ENCODE data around the gene MOXD1. TPM values are rescaled to one million over a fixed set of nuclear protein-coding genes. Genes with fewer than 3 reads are reported as not detected.

MOXD1 gene
- polyA plus RNA-seq, 1 of the 3 experiments (the other 2 are of a cell fraction) = 252 TPM

- no peak for DNase-seq
- no peaks in the 10 kb centered on the region for H3F3A ChIP-seq (replicated peaks; ENCODE audit: insufficient read depth)
- no peak for TF ChIP-seq YY1 (IDR thresholded peaks at IDR 0.05; ENCODE audit: low read depth)
- no peak for TF ChIP-seq USF1 (IDR thresholded peaks at IDR 0.05; ENCODE audit: borderline replicate concordance, low read depth)
- TF ChIP-seq RCOR1 (IDR thresholded peaks at IDR 0.05; ENCODE audit: low read length) = no peak
- H3K36me3 ChIP-seq (replicated peaks in 1 of 2; ENCODE audit: control insufficient read depth in 1 of 2, insufficient read depth in 2 of 2, low read length in 1 of 2) = no peaks in the 10 kb centered on the region
- no peaks in the 10 kb centered on the region for H3K79me2 ChIP-seq (ENCODE audit: insufficient read depth)
- H3K4me3 ChIP-seq (ENCODE audit: low read depth in 2 of 2, low read length in 1 of 2) = no peak overlapping the region
- no peak overlapping the region for H3K4me2 ChIP-seq
- no peaks in the 10 kb centered on the region for H3K9me2 ChIP-seq
- 29% methylated on average over 1 of the region's 1 CpG for WGBS (ENCODE audit: low lambda C conversion rate)
- H3K9me3 ChIP-seq = no peaks in the 10 kb centered on the region
- ChIA-PET POLR2A (no interaction called here), CTCF (interaction anchor here (1.0 to 1.8 kb wide), 2 partner anchors 22 to 227 kb away, joined by 3 to 14 read pairs; no protein-coding TSS in a partner anchor)
- no peaks in the 10 kb centered on the region for H4K20me1 ChIP-seq (ENCODE audit: insufficient read depth)
- no peak overlapping the region for H3K27ac ChIP-seq (ENCODE audit: low read depth in 2 of 2, low read length in 1 of 2)
- no peak overlapping the region for H2AFZ ChIP-seq (ENCODE audit: low read depth)
- no peak overlapping the region for H3K9ac ChIP-seq
- H3K27me3 ChIP-seq (ENCODE audit: insufficient read depth) = peaks cover 7% of the 10 kb centered on the region; the same call in 1 of the 2 replicates
- no peaks in the 10 kb centered on the region for H3K4me1 ChIP-seq (ENCODE audit: control insufficient read depth in 1 of 2, insufficient read depth in 2 of 2, low read depth in 1 of 2, low read length in 1 of 2)
These were observed 143.7 kb downstream of the MOXD1 start for GRCh38 chr6:132257561-132257960.

- no peak for DNase-seq
- Histone ChIP-seq H3K9ac (no peak overlapping the region), H3K4me1 (ENCODE audit: control insufficient read depth in 1 of 2, insufficient read depth in 2 of 2, low read depth in 1 of 2, low read length in 1 of 2) (no peaks in the 10 kb centered on the region), H3K9me3 (no peaks in the 10 kb centered on the region), H3K27ac (ENCODE audit: low read depth in 2 of 2, low read length in 1 of 2) (no peak overlapping the region), H3K79me2 (ENCODE audit: insufficient read depth) (no peaks in the 10 kb centered on the region), H2AFZ (ENCODE audit: low read depth) (no peak overlapping the region), H3K9me2 (no peaks in the 10 kb centered on the region), H3K4me3 (ENCODE audit: low read depth in 2 of 2, low read length in 1 of 2) (no peak overlapping the region), H3F3A (replicated peaks; ENCODE audit: insufficient read depth) (no peaks in the 10 kb centered on the region), H4K20me1 (ENCODE audit: insufficient read depth) (no peaks in the 10 kb centered on the region), H3K27me3 (ENCODE audit: insufficient read depth) (peaks cover 7% of the 10 kb centered on the region; the same call in 1 of the 2 replicates), H3K36me3 (replicated peaks in 1 of 2; ENCODE audit: control insufficient read depth in 1 of 2, insufficient read depth in 2 of 2, low read length in 1 of 2) (no peaks in the 10 kb centered on the region), H3K4me2 (no peak overlapping the region)
- ChIA-PET CTCF (no interaction called here), POLR2A (no interaction called here)
- WGBS (ENCODE audit: low lambda C conversion rate) = 11% methylated on average over 1 of the region's 1 CpG
- TF ChIP-seq NFIC (IDR thresholded peaks at IDR 0.05; ENCODE audit: borderline replicate concordance) (no peak), MXI1 (IDR thresholded peaks at IDR 0.05; ENCODE audit: low read depth, low read length) (no peak), SIN3A (IDR thresholded peaks at IDR 0.05; ENCODE audit: borderline replicate concordance, low read depth, low read length) (no peak), MAX (IDR thresholded peaks at IDR 0.05; ENCODE audit: low read depth) (no peak), RFX5 (IDR thresholded peaks at IDR 0.05; ENCODE audit: low read length) (no peak), TAF1 (IDR thresholded peaks at IDR 0.05; ENCODE audit: borderline replicate concordance, low read depth, low read length) (no peak), USF1 (IDR thresholded peaks at IDR 0.05; ENCODE audit: borderline replicate concordance, low read depth) (no peak), JUND (IDR thresholded peaks at IDR 0.05) (no peak), SMC3 (IDR thresholded peaks at IDR 0.05; ENCODE audit: low read depth, low read length) (no peak), YY1 (IDR thresholded peaks at IDR 0.05; ENCODE audit: low read depth) (no peak), NRF1 (IDR thresholded peaks at IDR 0.05; ENCODE audit: low read depth, low read length) (no peak), RAD21 (IDR thresholded peaks at IDR 0.05; ENCODE audit: low read length) (no peak), EZH2phosphoT487 (IDR thresholded peaks at IDR 0.05; ENCODE audit: borderline replicate concordance, low read depth) (no peak), TCF12 (IDR thresholded peaks at IDR 0.05) (no peak), POLR2AphosphoS5 (IDR thresholded peaks at IDR 0.05; ENCODE audit: low read depth, low read length) (no peak), PBX3 (IDR thresholded peaks at IDR 0.05) (no peak), FOXM1 (IDR thresholded peaks at IDR 0.05; ENCODE audit: low read depth) (no peak), FOXJ3 (CRISPR knock-in tag; IDR thresholded peaks at IDR 0.05) (no peak), ZBTB33 (IDR thresholded peaks at IDR 0.05; ENCODE audit: borderline replicate concordance, low read depth) (no peak)
These were observed 144.8 kb downstream of the MOXD1 start for GRCh38 chr6:132256457-132256856.

All from SK-N-SH (cell line).